ENCODE data around the gene MINAR1. TPM values are rescaled to one million over a fixed set of nuclear protein-coding genes. Genes with fewer than 3 reads are reported as not detected.

MINAR1 gene
- total RNA-seq, 1 experiment from 2014 or later: 1.4 TPM

DNA sequence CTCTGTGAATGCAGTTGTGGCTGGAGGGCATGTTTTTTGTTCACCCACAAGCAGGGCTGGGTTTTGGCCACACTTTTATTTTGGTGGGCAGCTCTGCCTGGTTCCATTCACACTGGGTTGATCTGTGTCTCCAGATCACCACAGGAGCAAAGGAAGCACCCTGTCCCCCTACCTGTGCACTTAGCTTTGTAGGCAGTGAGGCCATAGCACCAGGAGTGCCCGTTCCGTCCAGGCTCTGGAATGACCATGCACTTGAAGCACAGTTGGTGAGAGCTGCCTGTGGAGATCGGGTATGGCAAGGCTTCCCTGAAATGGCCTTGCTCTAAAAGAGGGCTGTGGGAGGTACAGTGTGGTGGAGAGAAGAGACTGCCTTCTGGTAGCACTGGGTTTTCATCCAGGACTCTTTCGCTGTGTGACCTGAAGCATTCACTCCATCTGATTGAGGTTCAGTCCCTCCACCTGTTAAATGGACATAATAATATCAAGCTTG, 31.7 kb downstream of the MINAR1 start:
- ATAC-seq (no peak), DNase-seq (ENCODE audit: low spot score) (no peak)
- Mint-ChIP-seq H3K27me3 (ENCODE audit: low read depth) (no peaks in the 10 kb centered on the region), H3K27ac (no peak overlapping the region), H3K4me3 (no peak overlapping the region), H3K9me3 (no peaks in the 10 kb centered on the region), H3K4me1 (no peaks in the 10 kb centered on the region), H3K36me3 (no peaks in the 10 kb centered on the region)
- CTCF ChIA-PET: interaction anchor here (1.2 to 2.5 kb wide), 3 partner anchors 83 to 132 kb away, joined by 3 to 8 read pairs (median 5); no protein-coding TSS in a partner anchor
- POLR2A ChIA-PET: no interaction called here
- no peak for TF ChIP-seq FOXK1 (CRISPR knock-in tag; IDR thresholded peaks at IDR 0.05)
- TF ChIP-seq ARID4B (CRISPR knock-in tag; IDR thresholded peaks at IDR 0.05; ENCODE audit: borderline replicate concordance): no peak
- TF ChIP-seq IRF1 (CRISPR knock-in tag; IDR thresholded peaks at IDR 0.05): no peak
- TF ChIP-seq RELA (CRISPR knock-in tag; IDR thresholded peaks at IDR 0.05; ENCODE audit: borderline replicate concordance): no peak
- no peak for TF ChIP-seq ZNF671 (CRISPR knock-in tag; IDR thresholded peaks at IDR 0.05)
- TF ChIP-seq ZNF263 (CRISPR knock-in tag; IDR thresholded peaks at IDR 0.05; ENCODE audit: low read depth): no peak
- TF ChIP-seq SMAD4 (CRISPR knock-in tag; IDR thresholded peaks at IDR 0.05): no peak
- TF ChIP-seq, protein P1, sequence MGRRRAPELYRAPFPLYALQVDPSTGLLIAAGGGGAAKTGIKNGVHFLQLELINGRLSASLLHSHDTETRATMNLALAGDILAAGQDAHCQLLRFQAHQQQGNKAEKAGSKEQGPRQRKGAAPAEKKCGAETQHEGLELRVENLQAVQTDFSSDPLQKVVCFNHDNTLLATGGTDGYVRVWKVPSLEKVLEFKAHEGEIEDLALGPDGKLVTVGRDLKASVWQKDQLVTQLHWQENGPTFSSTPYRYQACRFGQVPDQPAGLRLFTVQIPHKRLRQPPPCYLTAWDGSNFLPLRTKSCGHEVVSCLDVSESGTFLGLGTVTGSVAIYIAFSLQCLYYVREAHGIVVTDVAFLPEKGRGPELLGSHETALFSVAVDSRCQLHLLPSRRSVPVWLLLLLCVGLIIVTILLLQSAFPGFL (CRISPR knock-in tag; IDR thresholded peaks at IDR 0.05; ENCODE audit: borderline replicate concordance): no peak
- no peak for TF ChIP-seq CREB1 (CRISPR knock-in tag; IDR thresholded peaks at IDR 0.05)
- TF ChIP-seq ZNF416 (CRISPR knock-in tag; IDR thresholded peaks at IDR 0.05): no peak
- TF ChIP-seq ZNF317 (CRISPR knock-in tag; IDR thresholded peaks at IDR 0.05; ENCODE audit: borderline replicate concordance, low read depth): no peak
- TF ChIP-seq, protein P2, sequence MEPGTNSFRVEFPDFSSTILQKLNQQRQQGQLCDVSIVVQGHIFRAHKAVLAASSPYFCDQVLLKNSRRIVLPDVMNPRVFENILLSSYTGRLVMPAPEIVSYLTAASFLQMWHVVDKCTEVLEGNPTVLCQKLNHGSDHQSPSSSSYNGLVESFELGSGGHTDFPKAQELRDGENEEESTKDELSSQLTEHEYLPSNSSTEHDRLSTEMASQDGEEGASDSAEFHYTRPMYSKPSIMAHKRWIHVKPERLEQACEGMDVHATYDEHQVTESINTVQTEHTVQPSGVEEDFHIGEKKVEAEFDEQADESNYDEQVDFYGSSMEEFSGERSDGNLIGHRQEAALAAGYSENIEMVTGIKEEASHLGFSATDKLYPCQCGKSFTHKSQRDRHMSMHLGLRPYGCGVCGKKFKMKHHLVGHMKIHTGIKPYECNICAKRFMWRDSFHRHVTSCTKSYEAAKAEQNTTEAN (CRISPR knock-in tag; IDR thresholded peaks at IDR 0.05): no peak
- no peak for TF ChIP-seq CREM (CRISPR knock-in tag; IDR thresholded peaks at IDR 0.05)
- no peak for TF ChIP-seq RORB (CRISPR knock-in tag; IDR thresholded peaks at IDR 0.05)
- no peak for TF ChIP-seq ESRRA (CRISPR knock-in tag; IDR thresholded peaks at IDR 0.05; ENCODE audit: borderline replicate concordance)

- Mint-ChIP-seq H3K4me3 (no peak overlapping the region), H3K27me3 (ENCODE audit: low read depth) (no peaks in the 10 kb centered on the region), H3K36me3 (no peaks in the 10 kb centered on the region), H3K4me1 (no peaks in the 10 kb centered on the region), H3K9me3 (no peaks in the 10 kb centered on the region), H3K27ac (no peak overlapping the region)
- ATAC-seq (no peak), DNase-seq (ENCODE audit: low spot score) (no peak)
- POLR2A ChIA-PET: no interaction called here
- CTCF ChIA-PET: no interaction called here
- TF ChIP-seq, protein P1 (CRISPR knock-in tag; IDR thresholded peaks at IDR 0.05; ENCODE audit: borderline replicate concordance): no peak
- no peak for TF ChIP-seq RORB (CRISPR knock-in tag; IDR thresholded peaks at IDR 0.05)
- TF ChIP-seq GRHL2 (CRISPR knock-in tag; IDR thresholded peaks at IDR 0.05; ENCODE audit: insufficient replicate concordance, severe bottlenecking): no peak
- TF ChIP-seq ETV6 (CRISPR knock-in tag; IDR thresholded peaks at IDR 0.05): no peak
- TF ChIP-seq OVOL2 (CRISPR knock-in tag; IDR thresholded peaks at IDR 0.05; ENCODE audit: borderline replicate concordance): no peak
- no peak for TF ChIP-seq USF1 (CRISPR knock-in tag; IDR thresholded peaks at IDR 0.05)
- no peak for TF ChIP-seq MXD4 (CRISPR knock-in tag; IDR thresholded peaks at IDR 0.05; ENCODE audit: borderline replicate concordance)
- no peak for TF ChIP-seq ZNF121 (CRISPR knock-in tag; IDR thresholded peaks at IDR 0.05)
- TF ChIP-seq, protein P3, sequence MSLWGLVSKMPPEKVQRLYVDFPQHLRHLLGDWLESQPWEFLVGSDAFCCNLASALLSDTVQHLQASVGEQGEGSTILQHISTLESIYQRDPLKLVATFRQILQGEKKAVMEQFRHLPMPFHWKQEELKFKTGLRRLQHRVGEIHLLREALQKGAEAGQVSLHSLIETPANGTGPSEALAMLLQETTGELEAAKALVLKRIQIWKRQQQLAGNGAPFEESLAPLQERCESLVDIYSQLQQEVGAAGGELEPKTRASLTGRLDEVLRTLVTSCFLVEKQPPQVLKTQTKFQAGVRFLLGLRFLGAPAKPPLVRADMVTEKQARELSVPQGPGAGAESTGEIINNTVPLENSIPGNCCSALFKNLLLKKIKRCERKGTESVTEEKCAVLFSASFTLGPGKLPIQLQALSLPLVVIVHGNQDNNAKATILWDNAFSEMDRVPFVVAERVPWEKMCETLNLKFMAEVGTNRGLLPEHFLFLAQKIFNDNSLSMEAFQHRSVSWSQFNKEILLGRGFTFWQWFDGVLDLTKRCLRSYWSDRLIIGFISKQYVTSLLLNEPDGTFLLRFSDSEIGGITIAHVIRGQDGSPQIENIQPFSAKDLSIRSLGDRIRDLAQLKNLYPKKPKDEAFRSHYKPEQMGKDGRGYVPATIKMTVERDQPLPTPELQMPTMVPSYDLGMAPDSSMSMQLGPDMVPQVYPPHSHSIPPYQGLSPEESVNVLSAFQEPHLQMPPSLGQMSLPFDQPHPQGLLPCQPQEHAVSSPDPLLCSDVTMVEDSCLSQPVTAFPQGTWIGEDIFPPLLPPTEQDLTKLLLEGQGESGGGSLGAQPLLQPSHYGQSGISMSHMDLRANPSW (CRISPR knock-in tag; conservative IDR thresholded peaks at IDR 0.05; ENCODE audit: low read depth): no peak
- TF ChIP-seq NFYB (CRISPR knock-in tag; conservative IDR thresholded peaks at IDR 0.05; ENCODE audit: low read depth): no peak
- TF ChIP-seq SOX15 (CRISPR knock-in tag; IDR thresholded peaks at IDR 0.05): no peak
Observed at GRCh38 chr15:79466488-79466887, 34.4 kb downstream of the MINAR1 start.

All from WTC11 (cell line).